ENCODE results near the gene OSBPL6.

DNA sequence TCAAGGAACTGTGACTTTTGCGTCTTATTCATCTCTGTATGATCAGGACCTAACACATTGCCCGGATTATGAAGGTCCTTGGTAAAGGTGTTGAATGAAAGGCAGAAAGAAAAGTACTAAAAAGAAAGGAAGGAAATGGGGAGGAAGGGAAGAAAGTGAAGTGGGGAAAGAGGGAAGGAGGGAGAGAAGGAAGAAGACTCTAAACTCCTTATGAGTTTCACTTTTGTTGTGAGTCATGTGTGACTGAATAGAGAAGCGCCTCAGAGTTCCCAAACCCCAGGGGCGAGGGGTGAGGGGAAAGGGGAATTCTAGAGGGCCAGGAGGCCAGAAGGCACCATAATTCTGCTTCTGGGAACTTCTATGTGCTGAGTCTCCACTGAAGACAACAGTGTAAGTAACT is 30.9 kb upstream of the OSBPL6 start:
- TF ChIP-seq POLR2A (IDR thresholded peaks at IDR 0.05): no peak
- TF ChIP-seq, protein P1, sequence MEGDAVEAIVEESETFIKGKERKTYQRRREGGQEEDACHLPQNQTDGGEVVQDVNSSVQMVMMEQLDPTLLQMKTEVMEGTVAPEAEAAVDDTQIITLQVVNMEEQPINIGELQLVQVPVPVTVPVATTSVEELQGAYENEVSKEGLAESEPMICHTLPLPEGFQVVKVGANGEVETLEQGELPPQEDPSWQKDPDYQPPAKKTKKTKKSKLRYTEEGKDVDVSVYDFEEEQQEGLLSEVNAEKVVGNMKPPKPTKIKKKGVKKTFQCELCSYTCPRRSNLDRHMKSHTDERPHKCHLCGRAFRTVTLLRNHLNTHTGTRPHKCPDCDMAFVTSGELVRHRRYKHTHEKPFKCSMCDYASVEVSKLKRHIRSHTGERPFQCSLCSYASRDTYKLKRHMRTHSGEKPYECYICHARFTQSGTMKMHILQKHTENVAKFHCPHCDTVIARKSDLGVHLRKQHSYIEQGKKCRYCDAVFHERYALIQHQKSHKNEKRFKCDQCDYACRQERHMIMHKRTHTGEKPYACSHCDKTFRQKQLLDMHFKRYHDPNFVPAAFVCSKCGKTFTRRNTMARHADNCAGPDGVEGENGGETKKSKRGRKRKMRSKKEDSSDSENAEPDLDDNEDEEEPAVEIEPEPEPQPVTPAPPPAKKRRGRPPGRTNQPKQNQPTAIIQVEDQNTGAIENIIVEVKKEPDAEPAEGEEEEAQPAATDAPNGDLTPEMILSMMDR (IDR thresholded peaks at IDR 0.05): no peak

All from esophagus squamous epithelium (tissue), 4 donors.